Ureter (tissue), 1 donor: ENCODE measurements around the gene PPP4R4. TPM values are rescaled to one million over a fixed set of nuclear protein-coding genes. Genes with fewer than 3 reads are reported as not detected.
"Not testable (repeated sequence)": the region's sequence is repeated elsewhere in the genome, so short reads cannot be mapped to it uniquely, and the experiment has no call there.

Source experiments
- DNase-seq: peaks from one replicate; pipeline ENCODE4 v3.0.0-alpha.2; 2020; ENCODE audit warnings: low spot score
- total RNA-seq: library from RNA; stranded (reverse); gene quantifications from one replicate; pipeline ENCODE4 v1.2.4, GENCODE V29; 2023
- donor health status: DM: yes; HTN: yes; CAD: no.

The PPP4R4 gene
- total RNA-seq, 1 donor from 2014 or later: 0.60 TPM

DNA sequence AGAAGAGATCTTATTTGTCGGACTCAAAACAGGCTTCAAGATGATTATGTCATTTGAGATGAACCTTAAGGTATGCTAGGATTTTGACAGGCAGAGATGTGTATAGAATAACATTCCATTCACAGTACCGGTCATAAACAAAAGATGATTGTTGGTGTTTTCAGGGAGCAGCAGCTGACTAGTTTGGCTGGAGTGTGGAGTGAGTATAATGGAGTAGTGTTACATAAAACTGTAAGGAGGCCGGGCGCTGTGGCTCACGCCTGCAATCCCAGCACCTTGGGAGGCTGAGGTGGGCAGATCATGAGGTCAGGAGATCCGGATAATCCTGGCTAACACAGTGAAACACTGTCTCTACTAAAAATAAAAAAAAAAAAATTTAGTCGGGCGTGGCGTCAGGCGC lies 95.0 kb downstream of the PPP4R4 start:
- no peak for DNase-seq

DNA sequence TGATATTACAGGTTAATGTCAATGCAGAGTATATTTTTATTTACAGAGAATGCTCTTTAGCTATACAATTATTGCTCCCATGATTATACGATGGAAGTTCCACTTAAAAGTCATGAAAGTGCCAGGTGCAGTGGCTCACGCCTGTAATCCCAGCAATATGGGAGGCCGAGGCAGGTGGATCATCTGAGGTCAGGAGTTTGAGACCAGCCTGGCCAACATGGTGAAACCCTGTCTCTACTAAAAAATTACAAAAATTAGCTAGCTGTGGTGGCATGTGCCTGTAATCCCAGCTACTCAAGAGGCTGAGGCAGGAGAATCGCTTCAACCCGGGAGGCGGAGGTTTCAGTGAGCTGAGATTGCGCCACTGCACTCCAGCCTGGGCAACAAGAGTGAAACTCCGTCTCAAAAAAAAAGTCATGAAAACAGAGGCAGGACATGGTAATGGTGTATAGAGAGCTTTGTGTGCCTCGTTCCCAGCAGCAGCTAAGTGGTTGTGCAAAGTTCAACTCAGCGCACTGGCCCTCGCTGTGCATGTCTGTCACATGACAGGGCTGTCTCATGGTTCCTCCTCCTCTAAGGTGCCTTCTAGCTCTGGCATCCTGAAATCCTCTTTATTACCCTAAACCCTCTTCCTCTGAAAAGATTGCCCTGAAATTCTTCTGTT lies 102.9 kb downstream of the PPP4R4 start:
- DNase-seq: not testable (repeated sequence)

DNA sequence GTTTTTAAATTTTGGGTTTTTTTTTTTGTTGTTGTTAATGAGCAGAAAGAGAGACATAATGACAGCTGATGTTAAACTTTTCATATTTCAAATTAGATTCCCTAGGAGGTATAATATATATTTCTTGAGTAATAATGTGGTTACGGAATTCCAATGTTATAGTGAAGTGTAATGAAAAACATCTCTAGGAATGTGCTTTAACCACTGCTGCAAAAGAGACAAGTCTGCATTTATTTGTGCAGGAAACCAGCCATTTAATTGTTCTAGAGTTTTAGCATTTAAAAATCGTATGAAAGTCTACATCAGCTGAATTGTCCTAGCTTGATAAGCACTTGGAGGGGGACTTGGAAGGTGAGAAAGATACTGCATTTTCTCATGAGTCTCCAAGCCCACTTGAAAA lies 104.6 kb downstream of the PPP4R4 start:
- no peak for DNase-seq

DNA sequence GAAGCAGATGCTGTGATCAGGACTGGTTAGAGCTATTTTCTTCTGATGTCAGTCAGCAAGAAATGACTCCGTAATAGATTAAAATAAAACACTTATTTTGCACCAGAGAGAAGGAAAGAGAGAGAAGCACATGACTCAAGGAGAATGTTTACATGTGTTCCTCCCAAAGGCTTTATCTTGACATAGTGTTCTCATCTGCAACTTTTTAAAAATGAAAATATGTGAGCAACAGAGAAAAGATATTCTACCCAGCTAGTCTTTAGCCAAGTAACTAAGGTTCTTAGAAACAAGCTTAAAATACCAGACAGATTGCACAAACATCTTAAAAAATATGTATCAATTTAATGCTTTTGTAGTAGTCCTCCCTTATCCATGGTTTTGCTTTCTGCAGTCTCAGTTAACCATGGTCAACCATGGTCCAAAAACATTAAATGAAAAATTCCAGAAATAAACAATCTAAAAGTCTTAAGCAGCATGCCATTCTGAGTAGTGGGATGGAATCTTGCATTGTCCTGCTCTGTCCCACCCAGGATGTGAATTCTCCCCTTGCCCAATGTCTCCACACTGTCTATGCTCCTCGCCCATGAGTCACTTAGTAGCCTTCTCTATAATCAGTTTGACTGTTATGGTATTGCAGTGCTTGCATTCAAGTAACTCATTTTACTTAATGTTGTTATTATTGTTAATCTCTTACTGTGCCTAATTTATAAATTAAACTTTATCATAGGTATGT lies 109.0 kb downstream of the PPP4R4 start:
- DNase-seq: no peak

DNA sequence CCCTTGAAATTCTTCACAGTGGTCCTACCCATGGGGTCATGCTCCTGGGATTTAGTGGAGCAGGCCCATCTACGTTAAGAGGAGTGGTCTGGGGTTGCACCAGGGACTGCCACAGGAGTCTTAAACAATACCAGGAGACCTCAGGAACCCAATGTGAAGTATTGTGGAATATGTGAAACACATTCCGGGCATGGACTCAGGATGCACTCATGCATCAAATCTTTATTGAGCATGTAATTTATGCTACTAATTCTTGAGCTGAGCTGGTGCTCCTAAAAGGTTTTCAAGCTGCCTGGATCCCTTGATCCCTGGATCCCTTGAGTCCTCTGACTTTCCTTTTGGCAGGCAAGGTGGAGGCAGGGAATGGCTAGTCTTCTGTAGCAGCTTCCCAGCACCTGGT lies 110.1 kb downstream of the PPP4R4 start:
- no peak for DNase-seq

DNA sequence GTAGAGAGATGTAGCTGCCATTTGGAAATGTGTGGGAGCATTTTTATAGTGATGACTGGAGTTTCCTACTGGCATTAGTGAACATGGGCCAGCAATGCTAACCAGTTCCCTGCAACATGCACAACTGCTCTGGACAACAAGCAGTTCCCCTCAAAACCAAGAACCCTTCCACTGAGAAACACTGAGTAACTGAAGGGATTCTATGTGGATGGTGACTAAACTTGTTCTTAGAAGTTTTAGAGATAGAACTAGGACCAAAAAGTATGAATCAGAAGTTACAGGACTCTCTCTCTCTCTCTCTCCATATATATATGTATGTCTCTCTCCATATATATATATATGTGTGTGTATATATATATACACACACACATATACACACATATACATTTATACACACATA lies 111.0 kb downstream of the PPP4R4 start:
- DNase-seq: no peak

DNA sequence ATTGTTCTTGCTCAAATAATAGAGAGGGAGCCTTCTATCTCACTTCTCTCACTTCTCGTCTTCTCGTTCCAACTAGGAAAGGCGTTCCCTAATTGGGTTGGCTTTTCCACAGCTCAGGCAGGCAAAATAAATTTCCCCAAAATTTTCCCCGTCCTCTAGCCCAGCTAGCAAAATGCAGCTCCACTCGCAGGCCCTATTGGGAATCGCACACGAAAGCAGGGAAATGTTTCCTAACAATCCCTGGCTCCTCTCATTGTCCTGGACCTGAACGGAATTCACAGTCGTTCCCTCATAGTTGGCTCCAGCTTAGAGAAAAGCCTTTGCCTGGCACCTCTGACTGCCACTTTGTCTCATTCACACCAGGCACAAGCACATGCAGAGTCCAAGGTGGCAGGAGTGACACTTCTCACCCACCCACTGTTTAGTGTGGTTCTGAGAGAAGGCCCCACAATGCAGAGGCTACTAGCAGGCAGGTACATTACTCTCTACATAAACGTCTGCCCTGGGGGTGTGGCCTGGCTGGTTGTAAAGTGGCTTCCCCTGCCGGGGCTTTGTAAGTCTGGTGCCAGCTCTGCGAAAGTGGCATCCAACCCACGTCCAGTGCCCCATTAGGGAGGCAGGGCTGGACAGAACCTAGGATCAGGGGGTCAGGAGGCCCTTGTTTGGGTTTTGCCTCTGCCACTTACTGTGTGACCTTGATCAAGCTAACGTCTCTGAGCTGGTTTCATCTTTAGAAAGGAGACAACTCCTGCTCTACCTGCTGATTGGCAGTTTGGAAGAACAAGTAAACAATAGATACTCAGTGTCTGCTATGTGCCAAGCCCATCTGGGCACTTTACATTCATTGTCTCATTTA lies 114.7 kb downstream of the PPP4R4 start:
- DNase-seq: no peak

DNA sequence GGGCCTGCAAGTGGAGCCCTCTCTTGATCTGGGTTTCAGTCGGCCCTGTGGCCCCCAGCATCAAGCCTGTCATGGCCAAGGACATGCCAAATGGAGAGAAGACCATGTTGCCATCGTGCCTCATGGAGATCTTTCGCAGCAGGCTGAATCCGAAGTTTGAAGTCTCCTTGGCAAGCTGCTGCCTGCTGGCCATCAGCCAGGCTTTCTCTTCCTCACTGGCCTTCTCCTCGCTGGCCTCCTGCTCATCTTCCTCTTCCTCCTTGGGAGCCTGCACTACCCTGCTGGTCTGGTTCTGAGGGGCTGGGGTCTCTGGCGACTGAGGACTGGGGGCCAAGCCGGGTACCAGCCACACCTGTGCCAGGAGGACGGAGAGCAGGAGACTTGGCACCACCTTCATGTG lies 116.1 kb downstream of the PPP4R4 start:
- no peak for DNase-seq

DNA sequence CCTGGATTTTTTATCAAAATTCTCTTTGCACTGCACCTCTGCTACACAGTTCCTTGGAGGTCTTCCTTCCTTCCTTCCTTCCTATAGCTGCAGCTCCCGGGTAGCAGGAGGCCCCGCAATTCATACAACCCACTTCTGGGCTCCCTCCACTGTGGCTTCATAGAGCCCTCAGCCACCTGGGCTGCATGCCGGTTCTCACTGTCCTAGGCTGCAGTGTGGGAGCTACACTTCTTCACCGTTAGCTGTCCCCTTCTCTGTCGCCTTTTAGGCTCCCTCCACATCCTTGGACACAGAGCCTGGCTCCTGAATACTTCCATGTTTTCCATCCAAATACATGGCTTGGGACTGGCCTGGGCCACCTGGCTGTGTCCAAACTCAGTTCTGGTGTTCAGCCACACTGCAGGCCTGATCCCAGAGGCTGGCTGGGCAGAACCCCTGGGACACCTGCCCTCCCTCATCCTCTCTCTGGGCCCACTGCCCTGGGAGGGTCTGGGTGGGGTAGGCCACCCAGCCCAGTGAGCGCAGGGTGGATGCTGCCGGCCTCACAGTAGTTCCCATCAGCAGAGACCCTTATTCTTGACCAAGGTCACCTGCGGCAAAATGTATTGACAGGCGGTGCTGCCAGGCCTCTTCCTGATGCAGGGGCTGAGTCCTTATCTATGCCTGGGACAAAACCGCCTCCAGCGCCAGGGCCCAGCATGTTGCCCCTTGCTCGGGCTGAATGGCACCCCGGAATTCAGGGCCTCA lies 117.2 kb downstream of the PPP4R4 start:
- no peak for DNase-seq

DNA sequence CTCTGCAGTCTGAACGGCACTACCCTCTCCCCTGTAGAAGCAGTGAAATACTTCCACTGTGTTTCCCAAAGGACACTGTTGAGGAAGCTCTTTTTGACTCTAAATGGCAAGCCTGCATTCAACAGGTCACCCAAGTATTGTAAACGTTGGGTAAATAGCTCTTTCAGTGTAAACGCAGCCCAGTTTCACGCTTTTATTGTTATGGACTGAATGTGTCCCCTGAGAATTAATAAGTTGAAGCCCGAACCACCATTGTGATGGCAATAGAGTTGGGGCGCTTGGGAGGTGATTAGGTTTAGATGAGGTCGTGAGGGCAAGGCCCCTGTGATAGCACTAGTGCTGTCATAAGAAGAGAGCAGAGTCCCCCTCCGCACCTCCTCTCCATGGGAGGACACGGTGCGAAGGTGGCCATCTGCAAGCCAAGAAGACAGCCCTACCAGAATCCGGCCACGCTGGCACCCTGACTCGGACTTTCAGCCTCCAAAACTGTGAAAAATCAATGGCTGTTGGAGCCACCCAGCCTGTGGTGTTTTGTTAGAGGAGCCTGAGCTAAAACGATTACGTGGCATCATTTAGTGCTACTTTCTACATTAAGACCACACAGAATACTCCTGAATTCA lies 117.9 kb downstream of the PPP4R4 start:
- DNase-seq: no peak

DNA sequence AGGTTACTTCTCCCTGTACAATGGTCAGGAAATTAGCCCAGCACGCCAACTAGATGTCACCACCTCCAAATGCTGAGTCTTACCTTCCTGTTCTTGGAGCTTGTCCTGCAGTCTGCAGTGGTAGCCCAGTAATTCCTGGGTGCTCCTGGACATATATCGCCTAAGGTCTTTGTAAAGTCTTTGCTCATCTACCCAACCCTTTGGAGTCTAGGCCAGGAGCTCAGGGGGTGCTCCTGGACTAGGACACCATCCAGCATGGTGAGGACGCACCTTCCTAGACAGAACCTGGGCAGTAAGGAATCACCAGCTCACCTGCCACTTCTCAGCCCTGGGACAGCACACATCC lies 118.4 kb downstream of the PPP4R4 start:
- DNase-seq: no peak

DNA sequence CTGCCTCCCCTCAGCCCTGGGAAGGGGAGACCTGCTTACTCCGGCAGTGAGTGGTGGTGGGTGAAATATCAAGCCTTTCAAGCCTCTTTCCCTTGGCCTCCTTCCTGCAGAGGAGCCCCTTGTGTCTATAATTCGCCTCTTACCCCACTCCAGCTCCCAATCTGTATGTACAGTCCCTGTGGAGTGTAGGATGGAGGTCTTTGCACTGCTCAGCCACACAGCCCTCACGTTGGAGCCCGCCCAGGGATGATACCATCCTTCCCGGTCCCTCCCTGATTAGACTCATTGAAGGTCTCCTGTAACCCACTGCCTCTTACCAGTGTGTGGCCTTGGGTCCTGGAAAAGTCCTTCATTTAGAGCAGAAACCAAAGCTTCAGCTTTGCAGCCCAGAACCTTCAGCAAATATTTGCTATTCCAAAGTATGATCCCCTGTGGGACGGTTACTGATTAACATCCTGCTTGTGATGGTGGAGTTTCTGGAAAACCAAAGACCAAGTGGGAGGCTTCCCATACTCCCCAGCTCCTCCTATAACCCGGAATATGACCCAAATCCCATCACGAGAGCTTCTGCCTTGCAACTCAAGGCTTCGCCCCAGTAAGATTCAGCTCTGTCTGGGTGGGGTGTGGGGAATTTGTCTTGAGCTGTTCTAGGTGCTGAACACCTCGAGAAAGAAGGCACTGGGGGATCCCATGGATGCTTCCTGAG lies 118.9 kb downstream of the PPP4R4 start, which contains the start of gene SERPINA10:
SERPINA10 (minus strand) TSS at position 397 of the 706 bp plus-strand sequence. CDS start 2,675 bp downstream, outside the sequence.
- no peak for DNase-seq

DNA sequence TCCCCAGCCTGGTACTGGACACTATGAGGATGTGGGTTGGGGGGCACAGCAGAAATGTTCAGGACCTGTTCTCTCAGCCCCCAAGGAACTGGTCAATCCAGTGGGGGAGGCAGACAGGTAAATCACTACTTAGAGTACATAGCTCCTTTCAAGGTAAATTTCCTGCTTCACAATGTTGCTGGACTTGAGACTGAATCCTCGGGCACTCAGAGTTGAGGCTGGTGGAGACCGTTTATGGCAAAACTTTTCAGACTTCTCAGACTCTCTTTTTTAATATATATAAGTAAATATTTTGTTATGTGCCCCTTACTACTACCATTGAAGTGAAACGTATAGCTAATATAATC lies 119.4 kb downstream of the PPP4R4 start:
- no peak for DNase-seq

DNA sequence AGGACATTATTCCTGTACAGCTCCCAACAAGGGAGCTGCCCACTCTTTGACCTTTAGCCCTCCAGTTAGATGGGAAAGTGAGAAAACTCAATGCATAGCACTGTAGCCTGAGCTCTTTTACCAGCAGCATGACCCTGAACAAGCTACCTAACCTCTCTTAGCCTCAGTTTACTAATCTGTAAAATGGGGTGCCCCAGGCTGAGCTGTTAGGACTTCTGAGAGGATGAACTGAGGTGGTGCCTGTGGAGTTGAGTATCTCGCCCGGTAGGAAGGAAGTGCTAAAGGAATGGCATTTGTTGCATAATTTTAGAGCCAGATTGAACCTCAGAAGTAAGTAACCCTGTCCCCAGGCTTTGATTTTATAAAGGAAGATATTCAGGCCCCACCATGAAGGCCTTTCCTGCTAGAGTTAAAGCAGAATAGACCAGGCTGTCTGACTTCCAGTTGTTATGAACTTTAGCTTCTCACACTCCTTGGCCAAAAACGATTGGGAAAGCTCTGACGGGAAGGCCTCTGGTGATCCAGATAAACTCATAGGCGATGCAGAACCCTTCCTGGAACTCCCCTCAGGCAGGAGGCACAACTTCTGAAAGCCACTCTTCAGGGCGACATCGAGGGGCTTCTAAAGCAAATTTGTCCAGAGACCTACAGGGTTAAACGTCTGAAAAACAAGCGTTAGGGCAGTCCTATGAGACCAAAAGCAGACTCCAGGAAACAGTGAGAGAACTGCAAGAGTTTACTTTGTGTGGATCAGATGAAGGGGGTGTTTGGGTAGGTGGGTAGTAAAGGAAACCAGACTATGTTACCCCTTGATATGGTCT lies 121.4 kb downstream of the PPP4R4 start:
- DNase-seq: no peak

DNA sequence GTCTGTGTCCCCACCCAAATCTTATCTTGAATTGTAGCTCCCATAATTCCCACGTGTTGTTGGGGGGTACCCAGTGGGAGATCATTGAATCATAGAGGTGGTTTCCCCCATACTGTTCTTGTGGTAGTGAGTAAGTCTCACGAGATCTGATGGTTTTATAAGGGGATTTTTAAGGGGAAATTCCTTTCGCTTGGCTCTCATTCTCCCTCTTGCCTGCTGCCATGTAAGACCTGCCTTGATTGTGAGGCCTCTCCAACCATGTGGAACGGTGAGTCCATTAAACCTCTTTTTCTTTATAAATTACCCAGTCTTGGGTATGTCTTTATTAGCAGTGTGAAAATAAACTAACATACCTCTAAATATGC lies 122.0 kb downstream of the PPP4R4 start:
- DNase-seq: not testable (repeated sequence)

DNA sequence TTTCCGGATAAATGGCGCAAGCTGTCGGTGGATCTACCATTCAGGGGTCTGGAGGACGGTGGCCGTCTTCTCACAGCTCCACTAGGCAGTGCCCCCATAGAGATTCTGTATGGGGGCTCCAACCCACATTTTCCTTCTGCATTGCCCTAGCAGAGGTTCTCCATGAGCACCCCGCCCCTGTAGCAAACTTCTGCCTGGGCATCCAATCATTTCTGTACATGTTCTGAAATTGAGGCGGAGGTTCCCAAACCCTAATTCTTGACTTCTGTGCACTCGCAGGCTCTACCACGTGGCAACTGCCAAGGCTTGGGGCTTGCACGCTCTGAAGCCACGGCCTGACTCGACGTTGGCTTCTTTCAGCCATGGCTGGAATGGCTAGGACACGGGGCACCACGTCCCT lies 124.0 kb downstream of the PPP4R4 start:
- no peak for DNase-seq

DNA sequence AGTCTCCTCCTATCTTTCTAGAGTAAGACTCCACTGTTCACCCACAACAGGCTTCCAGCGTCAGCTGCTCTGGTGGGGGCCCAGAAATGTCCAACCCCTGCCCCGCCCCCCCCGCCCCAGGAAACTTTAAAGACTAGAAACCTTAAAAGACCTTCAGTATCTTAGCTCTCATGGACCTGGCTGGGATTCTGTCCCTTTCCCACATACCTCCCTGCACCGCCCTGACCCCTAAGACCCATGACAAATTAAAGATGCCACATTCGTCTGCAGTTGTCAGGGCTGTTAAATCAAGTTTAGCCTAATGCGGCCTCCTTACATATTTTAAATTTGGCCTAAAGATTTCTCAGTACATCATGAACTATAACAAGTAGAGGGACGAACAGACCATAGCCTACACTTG lies 129.0 kb downstream of the PPP4R4 start:
- DNase-seq: no peak

DNA sequence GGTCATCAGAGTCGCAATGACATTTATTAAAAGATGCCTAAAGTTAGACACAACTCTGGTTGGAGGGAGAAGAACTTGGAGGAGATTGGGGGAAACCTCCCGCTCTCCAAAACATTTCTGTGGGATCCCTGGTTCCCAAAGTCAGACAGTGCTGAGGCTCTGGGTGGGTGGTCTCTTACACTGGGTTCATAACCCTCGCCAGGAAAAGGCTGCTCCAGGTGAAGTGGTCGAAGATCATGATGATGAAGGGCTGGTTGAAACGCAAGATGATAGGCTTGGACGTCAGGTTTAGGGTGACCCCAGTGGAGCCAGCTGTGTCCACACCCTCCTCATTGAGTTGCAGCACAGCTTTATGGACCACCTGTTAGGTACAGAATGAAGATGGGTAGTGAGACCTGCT lies 130.1 kb downstream of the PPP4R4 start:
- no peak for DNase-seq

DNA sequence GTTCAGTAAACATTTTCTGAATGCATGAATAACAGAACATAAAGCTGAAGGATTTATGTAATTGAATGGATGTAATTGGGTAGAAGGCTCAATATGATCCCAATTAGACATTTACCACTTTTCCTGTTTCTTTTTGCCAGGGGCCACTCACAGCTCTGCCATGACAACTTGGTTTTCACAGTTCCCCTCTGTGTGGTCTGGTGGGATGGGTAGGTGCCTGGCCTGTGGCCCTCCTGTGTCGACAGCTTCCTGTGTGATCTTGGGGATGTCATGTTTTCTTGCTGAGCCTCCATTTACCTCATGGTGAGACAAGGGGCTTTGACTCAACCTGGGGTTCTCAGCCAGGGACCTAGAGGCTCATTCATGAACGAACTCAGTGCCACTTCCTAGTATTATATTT lies 131.5 kb downstream of the PPP4R4 start:
- DNase-seq: no peak
